Measurements from ENCODE around the gene KLHDC4. TPM values are rescaled to one million over a fixed set of nuclear protein-coding genes. Genes with fewer than 3 reads are reported as not detected.
A peak's percentile ranks its signal among the peaks of the same experiment; 100 is the strongest.
"Not testable (repeated sequence)": the region's sequence is repeated elsewhere in the genome, so short reads cannot be mapped to it uniquely, and the experiment has no call there.

KLHDC4 gene
- total RNA-seq, 1 donor from 2014 or later = 43.4 TPM

DNA sequence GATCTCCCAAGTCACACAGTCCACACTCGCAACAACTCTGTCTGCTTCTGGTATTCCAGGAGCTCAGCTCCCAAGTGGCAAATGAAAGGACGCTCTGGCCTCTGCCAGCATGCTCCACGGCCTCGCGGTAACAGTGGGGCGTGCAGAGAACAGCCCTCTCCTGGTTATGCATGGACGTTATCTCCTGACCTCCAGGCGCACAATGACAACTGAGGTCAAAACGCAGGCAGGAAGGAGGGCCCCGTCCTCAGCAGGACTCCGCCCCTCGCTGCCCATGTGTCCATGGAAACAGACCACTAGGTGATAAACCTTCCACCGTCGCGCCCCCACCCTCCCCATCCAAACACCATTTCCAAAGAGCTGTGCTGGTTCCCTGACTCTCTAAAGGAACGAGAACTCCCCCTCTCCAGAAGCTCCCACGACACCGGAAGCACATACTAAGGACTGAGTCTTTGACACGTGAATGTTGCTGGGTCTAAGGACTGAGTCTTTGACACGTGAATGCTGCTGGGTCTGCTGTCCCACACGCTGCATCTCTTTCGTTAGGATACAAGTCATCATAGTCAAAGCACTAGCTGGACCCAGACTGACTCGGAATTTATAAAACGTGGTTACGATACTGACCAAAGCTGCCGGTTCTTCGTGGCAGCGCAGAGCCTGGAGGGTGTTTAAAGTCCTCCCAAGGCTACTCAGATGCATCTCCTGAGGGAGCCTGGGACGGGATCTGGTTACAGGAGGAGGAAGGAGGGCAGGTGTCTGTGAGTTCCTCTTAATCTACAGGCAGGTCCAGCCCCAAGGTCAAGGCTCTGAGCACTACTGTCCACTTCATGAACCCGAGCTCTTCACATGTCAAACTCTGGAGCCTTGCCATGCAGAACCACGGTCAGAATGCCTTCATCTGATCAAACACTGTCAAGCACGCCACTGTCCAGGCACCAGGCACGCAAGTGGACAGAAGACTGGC is 43.9 kb downstream of the KLHDC4 start:
- Mint-ChIP-seq H3K4me1 (ENCODE audit: unreplicated experiment) (peaks cover 8% of the 10 kb centered on the region), H3K9me3 (ENCODE audit: unreplicated experiment) (no peaks in the 10 kb centered on the region), H3K4me3 (ENCODE audit: unreplicated experiment) (peak overlapping the region; percentile 39), H3K27me3 (ENCODE audit: unreplicated experiment) (peaks cover 6% of the 10 kb centered on the region), H3K27ac (ENCODE audit: unreplicated experiment) (no peak overlapping the region), H3K36me3 (ENCODE audit: low read depth, unreplicated experiment) (peaks cover 50% of the 10 kb centered on the region)
- DNase-seq (ENCODE audit: low spot score) = no peak
- TF ChIP-seq, protein P1, sequence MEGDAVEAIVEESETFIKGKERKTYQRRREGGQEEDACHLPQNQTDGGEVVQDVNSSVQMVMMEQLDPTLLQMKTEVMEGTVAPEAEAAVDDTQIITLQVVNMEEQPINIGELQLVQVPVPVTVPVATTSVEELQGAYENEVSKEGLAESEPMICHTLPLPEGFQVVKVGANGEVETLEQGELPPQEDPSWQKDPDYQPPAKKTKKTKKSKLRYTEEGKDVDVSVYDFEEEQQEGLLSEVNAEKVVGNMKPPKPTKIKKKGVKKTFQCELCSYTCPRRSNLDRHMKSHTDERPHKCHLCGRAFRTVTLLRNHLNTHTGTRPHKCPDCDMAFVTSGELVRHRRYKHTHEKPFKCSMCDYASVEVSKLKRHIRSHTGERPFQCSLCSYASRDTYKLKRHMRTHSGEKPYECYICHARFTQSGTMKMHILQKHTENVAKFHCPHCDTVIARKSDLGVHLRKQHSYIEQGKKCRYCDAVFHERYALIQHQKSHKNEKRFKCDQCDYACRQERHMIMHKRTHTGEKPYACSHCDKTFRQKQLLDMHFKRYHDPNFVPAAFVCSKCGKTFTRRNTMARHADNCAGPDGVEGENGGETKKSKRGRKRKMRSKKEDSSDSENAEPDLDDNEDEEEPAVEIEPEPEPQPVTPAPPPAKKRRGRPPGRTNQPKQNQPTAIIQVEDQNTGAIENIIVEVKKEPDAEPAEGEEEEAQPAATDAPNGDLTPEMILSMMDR (IDR thresholded peaks at IDR 0.05; ENCODE audit: unreplicated experiment) = no peak

DNA sequence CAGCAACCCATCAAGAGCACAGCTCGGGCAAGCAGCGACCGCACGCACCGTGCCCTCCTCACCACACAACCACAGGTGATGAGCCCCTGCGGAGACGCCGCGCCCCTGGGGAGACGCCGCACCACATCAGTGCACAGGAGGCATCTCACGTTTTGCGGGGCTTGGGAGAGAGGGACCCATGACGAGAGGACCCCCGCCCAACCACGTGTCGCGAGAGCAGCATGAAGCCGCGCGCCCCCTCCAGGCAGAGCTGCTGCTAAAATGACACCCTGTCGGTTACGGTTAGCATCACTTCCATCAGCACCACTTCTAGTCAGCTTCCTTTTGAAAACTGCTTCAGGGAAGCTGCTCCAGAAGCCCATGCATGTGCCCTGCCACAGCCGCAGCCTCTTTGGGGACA is 45.3 kb downstream of the KLHDC4 start:
- Mint-ChIP-seq H3K9me3 (ENCODE audit: unreplicated experiment) (no peaks in the 10 kb centered on the region), H3K36me3 (ENCODE audit: low read depth, unreplicated experiment) (peaks cover 51% of the 10 kb centered on the region), H3K4me3 (ENCODE audit: unreplicated experiment) (no peak overlapping the region), H3K27me3 (ENCODE audit: unreplicated experiment) (peaks cover 5% of the 10 kb centered on the region), H3K4me1 (ENCODE audit: unreplicated experiment) (peaks cover 5% of the 10 kb centered on the region), H3K27ac (ENCODE audit: unreplicated experiment) (no peak overlapping the region)
- DNase-seq (ENCODE audit: low spot score) = no peak
- TF ChIP-seq, protein P1 (IDR thresholded peaks at IDR 0.05; ENCODE audit: unreplicated experiment) = no peak

DNA sequence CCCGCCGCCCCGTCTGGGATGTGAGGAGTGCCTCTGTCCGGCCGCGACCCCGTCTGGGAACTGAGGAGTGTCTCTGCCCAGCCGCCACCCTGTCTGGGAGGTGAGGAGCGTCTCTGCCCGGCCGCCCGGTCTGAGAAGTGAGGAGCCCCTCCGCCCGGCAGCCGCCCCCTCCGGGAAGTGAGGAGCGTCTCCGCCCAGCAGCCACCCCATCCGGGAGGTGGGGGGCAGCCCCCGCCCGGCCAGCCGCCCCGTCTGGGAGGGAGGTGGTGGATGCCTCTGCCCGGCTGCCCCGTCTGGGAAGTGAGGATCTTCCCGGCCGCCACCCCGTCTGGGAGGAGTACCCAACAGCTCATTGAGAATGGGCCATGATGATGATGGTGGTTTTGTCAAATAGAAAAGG is 47.0 kb downstream of the KLHDC4 start:
- H3K27me3 Mint-ChIP-seq (ENCODE audit: unreplicated experiment); DNase-seq (ENCODE audit: low spot score); H3K9me3 Mint-ChIP-seq (ENCODE audit: unreplicated experiment); H3K27ac Mint-ChIP-seq (ENCODE audit: unreplicated experiment); H3K4me1 Mint-ChIP-seq (ENCODE audit: unreplicated experiment): not testable (repeated sequence)
- H3K4me3 Mint-ChIP-seq (ENCODE audit: unreplicated experiment) = peak overlapping the region; percentile 77
- H3K36me3 Mint-ChIP-seq (ENCODE audit: low read depth, unreplicated experiment) = peaks cover 53% of the 10 kb centered on the region

DNA sequence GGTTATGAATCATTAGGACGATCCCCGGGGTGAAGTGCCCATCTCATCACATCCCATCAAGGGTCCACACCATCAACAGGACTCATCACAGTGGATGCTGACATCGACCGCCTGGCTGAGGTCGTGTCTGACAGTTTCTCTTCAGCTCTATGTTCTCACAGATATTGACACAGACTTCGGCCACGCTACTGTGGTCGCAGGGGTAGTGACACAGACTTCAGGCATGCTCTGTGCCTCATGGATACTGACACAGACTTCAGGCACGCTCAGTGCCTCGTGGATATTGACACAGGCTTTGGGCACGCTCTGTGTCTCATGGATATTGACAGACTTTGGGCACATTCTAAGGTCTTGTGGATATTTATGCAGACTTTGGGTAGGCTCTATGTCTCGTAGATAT is 50.1 kb downstream of the KLHDC4 start:
- no peaks in the 10 kb centered on the region for H3K9me3 Mint-ChIP-seq (ENCODE audit: unreplicated experiment)
- TF ChIP-seq, protein P1 (IDR thresholded peaks at IDR 0.05; ENCODE audit: unreplicated experiment) = no peak
- H3K4me1 Mint-ChIP-seq (ENCODE audit: unreplicated experiment) = no peaks in the 10 kb centered on the region
- no peak for DNase-seq (ENCODE audit: low spot score)
- H3K4me3 Mint-ChIP-seq (ENCODE audit: unreplicated experiment) = no peak overlapping the region
- no peak overlapping the region for H3K27ac Mint-ChIP-seq (ENCODE audit: unreplicated experiment)
- H3K36me3 Mint-ChIP-seq (ENCODE audit: low read depth, unreplicated experiment) = peaks cover 32% of the 10 kb centered on the region
- H3K27me3 Mint-ChIP-seq (ENCODE audit: unreplicated experiment) = peaks cover 2% of the 10 kb centered on the region

DNA sequence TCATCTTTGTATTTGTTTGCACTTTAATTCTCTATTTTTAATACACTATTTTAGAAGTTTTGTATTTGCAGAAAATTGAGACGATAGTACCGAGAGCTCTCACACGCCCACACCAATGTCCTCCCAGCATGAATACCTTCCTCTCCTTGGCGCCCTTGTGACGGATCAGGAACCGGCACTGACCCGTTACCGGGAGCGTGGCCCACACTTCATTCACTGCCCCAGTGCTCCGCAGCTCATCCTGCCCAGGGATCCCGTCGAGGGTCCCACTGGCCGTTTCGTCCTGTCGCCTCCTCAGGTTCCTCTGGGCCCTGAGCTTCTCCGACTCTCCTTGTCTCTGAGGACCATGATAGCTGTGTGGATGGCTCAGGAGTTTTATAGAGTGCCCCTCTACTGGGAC is 50.6 kb downstream of the KLHDC4 start:
- Mint-ChIP-seq H3K4me3 (ENCODE audit: unreplicated experiment) (peak overlapping the region; percentile 53), H3K36me3 (ENCODE audit: low read depth, unreplicated experiment) (peaks cover 32% of the 10 kb centered on the region), H3K9me3 (ENCODE audit: unreplicated experiment) (no peaks in the 10 kb centered on the region), H3K4me1 (ENCODE audit: unreplicated experiment) (no peaks in the 10 kb centered on the region), H3K27me3 (ENCODE audit: unreplicated experiment) (peaks cover 2% of the 10 kb centered on the region), H3K27ac (ENCODE audit: unreplicated experiment) (no peak overlapping the region)
- no peak for DNase-seq (ENCODE audit: low spot score)
- TF ChIP-seq, protein P1 (IDR thresholded peaks at IDR 0.05; ENCODE audit: unreplicated experiment) = no peak
